ENCODE measurements around the gene NR3C2.

NR3C2 gene

GRCh38 chr4:148067301-148067916 lies 374.8 kb downstream of the NR3C2 start:
- DNase-seq = no peak

GRCh38 chr4:148065075-148065474 lies 377.1 kb downstream of the NR3C2 start:
- no peak for DNase-seq

GRCh38 chr4:148064451-148064850 lies 377.8 kb downstream of the NR3C2 start:
- DNase-seq = no peak

- no peak for DNase-seq
These were observed 379.8 kb downstream of the NR3C2 start for GRCh38 chr4:148062301-148062950.

- DNase-seq = no peak
These were observed 380.4 kb downstream of the NR3C2 start for GRCh38 chr4:148061795-148062194.

- DNase-seq = no peak
These were observed 381.1 kb downstream of the NR3C2 start for GRCh38 chr4:148061141-148061481.

GRCh38 chr4:148060264-148061140 lies 381.7 kb downstream of the NR3C2 start:
- DNase-seq = no peak

- DNase-seq = no peak
These were observed 382.5 kb downstream of the NR3C2 start for GRCh38 chr4:148059617-148060180.

GRCh38 chr4:148057984-148058859 lies 384.0 kb downstream of the NR3C2 start:
- DNase-seq = no peak

GRCh38 chr4:148057516-148057915 lies 384.7 kb downstream of the NR3C2 start:
- no peak for DNase-seq

- peak; percentile 59 for DNase-seq
These were observed 385.3 kb downstream of the NR3C2 start for GRCh38 chr4:148056879-148057278.

GRCh38 chr4:148055844-148056243 lies 386.4 kb downstream of the NR3C2 start:
- DNase-seq = no peak

GRCh38 chr4:148054275-148054674 lies 387.9 kb downstream of the NR3C2 start:
- peak; percentile 59 for DNase-seq

- no peak for DNase-seq
These were observed 388.8 kb downstream of the NR3C2 start for GRCh38 chr4:148053298-148054003.

GRCh38 chr4:148052448-148052847 lies 389.8 kb downstream of the NR3C2 start:
- peak; percentile 39 for DNase-seq

- no peak for DNase-seq
These were observed 390.8 kb downstream of the NR3C2 start for GRCh38 chr4:148051403-148051802.

- no peak for DNase-seq
These were observed 393.6 kb downstream of the NR3C2 start for GRCh38 chr4:148048598-148048997.

- DNase-seq = no peak
These were observed 397.3 kb downstream of the NR3C2 start for GRCh38 chr4:148044912-148045352.

- DNase-seq = no peak
These were observed 397.9 kb downstream of the NR3C2 start for GRCh38 chr4:148044089-148044911.

- no peak for DNase-seq
These were observed 400.4 kb downstream of the NR3C2 start for GRCh38 chr4:148041606-148042329.
